GM19438 (cell line): ENCODE data around the gene NFIC.
"Not testable (repeated sequence)": the region's sequence is repeated elsewhere in the genome, so short reads cannot be mapped to it uniquely, and the experiment has no call there.

Experiments
- ATAC-seq: cut with Tn5 transposase; IDR thresholded peaks from one replicate; pipeline ENCODE4 v1.9.1; 2021; ENCODE audit warnings: low read depth; ENCODE audit not compliant: unreplicated experiment

NFIC gene

DNA sequence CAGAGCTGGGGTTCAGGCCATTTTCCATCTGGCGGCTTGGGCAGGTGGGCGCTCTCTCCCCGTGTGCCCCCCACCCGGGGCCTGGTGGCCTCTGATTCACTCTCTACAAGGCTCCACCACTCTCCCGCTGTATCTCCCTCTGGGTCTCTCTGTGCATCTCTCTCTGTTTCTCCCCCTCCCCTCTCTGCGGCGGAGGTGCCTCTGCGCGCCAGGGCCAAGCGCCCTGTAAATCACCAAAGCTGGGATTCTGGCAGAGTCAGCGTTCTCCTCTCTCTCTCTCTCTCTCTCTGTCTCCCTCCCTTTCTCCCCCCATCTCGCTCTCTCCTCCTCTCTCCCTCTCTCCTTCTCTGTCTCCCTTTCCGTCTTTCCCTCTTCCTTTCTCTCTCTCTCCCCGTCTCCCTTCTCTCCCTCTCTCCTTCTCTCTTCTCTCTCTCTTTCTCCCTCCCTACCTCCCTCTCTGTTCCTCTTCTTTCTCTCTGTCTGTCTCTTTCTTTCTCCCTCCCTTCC is 3.9 kb downstream of the NFIC start:
- no peak for ATAC-seq

- no peak for ATAC-seq
Measured at GRCh38 chr19:3370728-3371591, 4.6 kb downstream of the NFIC start.

GRCh38 chr19:3372413-3372812 is 6.0 kb downstream of the NFIC start:
- no peak for ATAC-seq

- no peak for ATAC-seq
Measured at GRCh38 chr19:3373971-3374368, 7.6 kb downstream of the NFIC start.

GRCh38 chr19:3374369-3375112 is 8.2 kb downstream of the NFIC start:
- ATAC-seq = no peak

DNA sequence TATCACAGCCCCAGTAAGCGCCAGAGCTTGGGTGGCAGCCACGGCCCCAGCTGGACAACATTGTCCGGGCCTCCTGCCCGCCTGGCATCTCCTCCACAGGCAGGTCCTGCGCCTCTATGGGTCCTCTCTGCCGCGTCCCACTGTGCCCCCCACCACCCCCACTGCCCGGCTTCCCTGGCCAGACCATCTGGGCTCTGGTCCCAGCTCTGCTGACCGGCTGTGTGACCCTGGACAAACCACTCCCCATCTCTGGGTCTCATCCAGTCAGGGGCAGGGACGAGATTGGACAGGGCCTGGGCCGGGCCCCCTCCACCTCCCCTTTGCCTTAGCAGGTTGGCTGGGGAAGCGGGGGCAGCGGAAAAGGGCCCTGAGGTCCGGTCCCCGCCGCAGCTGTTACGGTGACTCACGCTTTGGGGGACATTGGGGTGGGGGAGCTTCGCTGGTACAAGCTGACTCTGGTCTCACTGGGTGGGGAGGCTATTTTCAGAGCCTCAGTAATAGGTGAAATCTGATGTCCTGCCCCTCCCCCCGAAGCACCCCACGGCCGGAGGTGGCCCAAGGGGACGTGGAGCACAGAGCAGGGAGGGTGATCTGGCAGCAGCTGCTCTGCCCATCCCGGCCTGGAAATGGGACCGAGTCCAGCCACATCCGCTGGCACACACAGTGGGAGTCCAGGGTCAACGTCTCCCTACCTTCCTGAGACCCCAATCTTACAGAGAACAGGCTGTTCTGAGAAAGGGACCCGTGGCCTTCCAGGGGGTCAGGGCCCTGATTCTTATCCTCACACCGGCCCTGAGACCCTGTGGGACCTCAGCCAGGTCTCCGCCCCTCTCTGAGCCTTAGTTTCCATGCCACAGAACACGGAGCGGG is 9.1 kb downstream of the NFIC start:
- no peak for ATAC-seq

GRCh38 chr19:3376091-3376455 is 9.7 kb downstream of the NFIC start:
- not testable (repeated sequence) for ATAC-seq

- no peak for ATAC-seq
Measured at GRCh38 chr19:3378352-3379150, 12.2 kb downstream of the NFIC start.

- ATAC-seq = no peak
Measured at GRCh38 chr19:3380829-3381228, 14.4 kb downstream of the NFIC start.

GRCh38 chr19:3381701-3382372 is 15.5 kb downstream of the NFIC start:
- ATAC-seq = no peak

DNA sequence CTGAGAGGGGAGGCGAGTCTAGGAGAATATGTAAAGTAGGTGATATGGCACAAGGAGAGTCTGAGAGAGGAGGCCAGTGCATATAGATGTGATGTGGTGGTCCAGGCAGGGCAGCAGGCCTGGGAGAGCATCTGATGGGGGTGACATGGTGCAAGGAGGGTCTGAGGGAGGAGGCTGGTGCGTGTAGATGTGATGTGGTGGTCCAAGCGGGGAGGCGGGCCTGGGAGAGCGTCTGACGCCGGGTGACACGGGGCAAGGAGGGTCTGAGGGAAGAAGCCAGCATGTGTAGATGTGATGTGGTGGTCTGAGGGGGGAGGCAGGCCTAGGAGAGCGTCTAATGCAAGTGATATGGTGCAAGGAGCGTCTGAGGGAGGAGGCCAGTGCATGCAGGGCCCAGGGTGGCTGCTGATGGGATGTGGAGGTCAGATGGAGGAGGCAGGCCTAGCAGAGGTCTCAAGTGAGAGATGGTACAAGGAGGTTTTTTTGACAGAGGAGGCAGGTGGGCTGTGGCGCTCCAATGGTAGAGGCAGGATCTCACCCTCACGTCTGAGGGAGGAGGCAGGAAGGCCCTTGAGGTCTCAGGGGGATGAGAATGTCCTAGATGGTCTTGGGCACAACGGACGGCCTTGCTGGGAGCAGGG is 16.2 kb downstream of the NFIC start:
- ATAC-seq = no peak

- ATAC-seq = no peak
Measured at GRCh38 chr19:3383121-3383722, 16.8 kb downstream of the NFIC start.

GRCh38 chr19:3386447-3387234 is 20.3 kb downstream of the NFIC start:
- no peak for ATAC-seq

- no peak for ATAC-seq
Measured at GRCh38 chr19:3387645-3388589, 21.5 kb downstream of the NFIC start.

DNA sequence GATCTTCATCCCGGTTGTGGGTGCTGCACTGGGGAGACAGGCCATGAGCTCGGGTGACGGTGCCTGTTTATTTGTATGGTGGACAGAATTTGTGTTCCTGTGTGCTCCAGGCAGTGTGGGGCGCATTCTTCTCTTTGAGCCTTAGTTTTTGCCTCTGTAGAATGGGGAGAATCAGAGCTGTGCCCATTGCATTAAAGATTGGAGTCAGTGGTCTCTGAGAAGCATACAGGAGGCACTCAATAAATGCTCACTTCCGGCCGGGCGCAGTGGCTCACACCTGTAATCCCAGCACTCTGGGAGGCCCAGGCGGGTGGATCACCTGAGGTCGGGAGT is 23.0 kb downstream of the NFIC start:
- no peak for ATAC-seq

DNA sequence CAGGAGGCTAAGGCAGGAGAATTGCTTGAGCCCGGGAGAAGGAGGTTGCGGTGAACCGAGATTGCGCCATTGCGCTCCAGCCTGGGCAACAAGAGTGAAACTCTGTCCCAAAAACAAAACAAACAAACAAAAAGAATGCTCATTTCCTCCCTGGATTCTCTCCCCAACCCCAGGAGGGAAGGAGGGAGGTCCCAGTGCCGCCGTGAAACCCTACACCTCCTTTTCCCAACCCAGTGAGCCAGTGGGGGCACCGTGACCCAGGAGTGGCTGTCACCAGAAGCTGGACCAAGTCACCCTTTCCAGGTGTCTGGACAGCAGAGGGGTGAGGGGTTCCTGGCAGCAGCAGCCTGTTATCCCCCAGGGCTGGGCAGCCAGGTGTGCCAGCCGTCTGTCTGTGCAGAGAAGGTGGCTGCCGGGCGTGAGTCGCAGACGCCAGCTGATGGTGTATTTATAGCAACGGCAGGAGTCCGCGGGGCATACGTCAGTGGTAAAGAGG is 23.5 kb downstream of the NFIC start:
- no peak for ATAC-seq

DNA sequence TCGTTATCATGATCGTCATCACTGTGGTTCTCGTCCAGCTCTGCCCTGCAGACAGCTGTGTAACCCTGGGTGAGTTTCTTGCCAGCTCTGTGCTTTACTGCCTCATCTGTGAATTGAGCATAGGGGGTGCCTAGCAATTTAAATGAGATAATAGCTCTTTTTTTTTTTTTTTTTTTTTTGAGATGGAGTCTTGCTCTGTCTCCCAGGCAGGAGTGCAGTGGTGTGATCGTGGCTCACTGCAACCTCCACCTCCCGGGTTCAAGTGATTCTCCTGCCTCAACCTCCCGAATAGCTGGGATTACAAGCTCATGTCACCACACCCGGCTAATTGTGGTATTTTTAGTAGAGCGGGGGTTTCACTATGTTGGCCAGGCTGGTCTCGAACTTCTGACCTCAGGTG is 25.5 kb downstream of the NFIC start:
- ATAC-seq = not testable (repeated sequence)
